Measurements from ENCODE around the gene PAFAH1B2. TPM values are rescaled to one million over a fixed set of nuclear protein-coding genes. Genes with fewer than 3 reads are reported as not detected.

Gene PAFAH1B2
- total RNA-seq, 1 donor from 2014 or later = 78.2 TPM

DNA sequence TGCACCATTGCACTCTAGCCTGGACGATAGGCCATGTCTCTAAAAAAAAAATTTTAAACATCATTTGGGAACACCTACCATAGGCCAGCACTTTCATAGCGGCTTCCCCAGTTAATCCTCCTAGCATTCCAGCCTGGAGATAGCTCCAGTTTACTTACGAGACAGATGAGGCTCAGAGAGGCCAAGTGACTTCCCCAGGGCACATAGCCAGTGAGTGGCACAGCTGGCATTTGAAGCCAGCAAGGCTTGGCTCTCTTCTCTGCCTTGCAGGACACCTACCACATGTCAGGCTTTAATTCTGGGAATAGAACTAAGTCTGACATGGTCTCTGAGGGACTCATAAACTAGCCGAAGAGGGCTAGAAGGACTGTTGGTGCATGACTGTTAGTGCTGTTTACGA lies 50.2 kb downstream of the PAFAH1B2 start:
- intact Hi-C loops (cut with DNase I) = no loop called here
- ATAC-seq = no peak
- peaks cover 18% of the 10 kb centered on the region for H3K4me1 ChIP-seq
- TF ChIP-seq, protein P1, sequence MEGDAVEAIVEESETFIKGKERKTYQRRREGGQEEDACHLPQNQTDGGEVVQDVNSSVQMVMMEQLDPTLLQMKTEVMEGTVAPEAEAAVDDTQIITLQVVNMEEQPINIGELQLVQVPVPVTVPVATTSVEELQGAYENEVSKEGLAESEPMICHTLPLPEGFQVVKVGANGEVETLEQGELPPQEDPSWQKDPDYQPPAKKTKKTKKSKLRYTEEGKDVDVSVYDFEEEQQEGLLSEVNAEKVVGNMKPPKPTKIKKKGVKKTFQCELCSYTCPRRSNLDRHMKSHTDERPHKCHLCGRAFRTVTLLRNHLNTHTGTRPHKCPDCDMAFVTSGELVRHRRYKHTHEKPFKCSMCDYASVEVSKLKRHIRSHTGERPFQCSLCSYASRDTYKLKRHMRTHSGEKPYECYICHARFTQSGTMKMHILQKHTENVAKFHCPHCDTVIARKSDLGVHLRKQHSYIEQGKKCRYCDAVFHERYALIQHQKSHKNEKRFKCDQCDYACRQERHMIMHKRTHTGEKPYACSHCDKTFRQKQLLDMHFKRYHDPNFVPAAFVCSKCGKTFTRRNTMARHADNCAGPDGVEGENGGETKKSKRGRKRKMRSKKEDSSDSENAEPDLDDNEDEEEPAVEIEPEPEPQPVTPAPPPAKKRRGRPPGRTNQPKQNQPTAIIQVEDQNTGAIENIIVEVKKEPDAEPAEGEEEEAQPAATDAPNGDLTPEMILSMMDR (IDR thresholded peaks at IDR 0.05) = no peak
- H3K27me3 ChIP-seq (ENCODE audit: low read depth) = no peaks in the 10 kb centered on the region
- no peaks in the 10 kb centered on the region for H3K9me3 ChIP-seq
- peak; percentile 9 for DNase-seq
- no peak overlapping the region for H3K4me3 ChIP-seq
- H3K36me3 ChIP-seq = peaks cover 74% of the 10 kb centered on the region
- H3K27ac ChIP-seq = no peak overlapping the region

DNA sequence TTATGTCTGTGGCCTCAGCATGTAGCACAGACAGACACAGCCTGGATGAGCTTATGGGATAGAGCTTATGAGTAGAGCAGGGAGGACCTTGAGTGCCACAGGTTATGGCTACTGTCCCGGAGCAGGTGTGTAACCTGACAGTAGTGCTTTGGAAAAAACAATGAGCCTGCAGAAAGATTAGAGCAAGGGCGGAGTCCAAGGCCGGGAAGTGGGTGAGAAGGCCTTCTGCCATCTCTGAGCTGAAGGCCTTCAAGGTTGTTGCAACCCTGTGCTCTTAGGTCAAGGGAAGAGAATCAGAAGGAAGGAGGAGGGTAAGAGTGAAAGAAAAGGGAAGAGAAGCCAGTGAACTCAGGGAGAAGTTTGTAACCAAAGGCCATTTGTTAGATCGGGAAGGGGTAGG lies 51.2 kb downstream of the PAFAH1B2 start:
- no peaks in the 10 kb centered on the region for H3K27me3 ChIP-seq (ENCODE audit: low read depth)
- TF ChIP-seq, protein P1 (IDR thresholded peaks at IDR 0.05) = no peak
- no peak overlapping the region for H3K4me3 ChIP-seq
- intact Hi-C loops (cut with DNase I) = no loop called here
- ATAC-seq = no peak
- DNase-seq = peak; percentile 43
- H3K27ac ChIP-seq = no peak overlapping the region
- no peaks in the 10 kb centered on the region for H3K9me3 ChIP-seq
- peaks cover 13% of the 10 kb centered on the region for H3K4me1 ChIP-seq
- H3K36me3 ChIP-seq = peaks cover 64% of the 10 kb centered on the region

DNA sequence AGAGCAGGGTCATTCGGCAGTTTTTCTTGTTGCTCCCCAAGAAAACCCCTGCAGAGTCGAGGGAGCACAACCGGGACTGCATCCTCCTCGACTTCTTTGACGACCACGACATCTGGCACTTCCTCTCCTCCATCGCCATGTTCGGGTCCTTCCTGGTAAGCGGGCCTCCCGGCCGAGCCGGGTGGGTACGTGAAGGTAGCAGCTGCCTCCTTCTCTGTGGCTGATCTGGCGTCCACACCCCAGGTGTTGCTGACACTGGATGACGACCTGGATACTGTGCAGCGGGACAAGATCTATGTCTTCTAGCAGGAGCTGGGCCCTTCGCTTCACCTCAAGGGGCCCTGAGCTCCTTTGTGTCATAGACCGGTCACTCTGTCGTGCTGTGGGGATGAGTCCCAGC lies 51.7 kb downstream of the PAFAH1B2 start:
- Histone ChIP-seq H3K4me1 (peaks cover 13% of the 10 kb centered on the region), H3K36me3 (peaks cover 60% of the 10 kb centered on the region), H3K9me3 (no peaks in the 10 kb centered on the region), H3K27me3 (ENCODE audit: low read depth) (no peaks in the 10 kb centered on the region), H3K27ac (no peak overlapping the region), H3K4me3 (no peak overlapping the region)
- intact Hi-C loops (cut with DNase I) = no loop called here
- peak; percentile 43 for DNase-seq
- TF ChIP-seq, protein P1 (IDR thresholded peaks at IDR 0.05) = no peak
- ATAC-seq = no peak

DNA sequence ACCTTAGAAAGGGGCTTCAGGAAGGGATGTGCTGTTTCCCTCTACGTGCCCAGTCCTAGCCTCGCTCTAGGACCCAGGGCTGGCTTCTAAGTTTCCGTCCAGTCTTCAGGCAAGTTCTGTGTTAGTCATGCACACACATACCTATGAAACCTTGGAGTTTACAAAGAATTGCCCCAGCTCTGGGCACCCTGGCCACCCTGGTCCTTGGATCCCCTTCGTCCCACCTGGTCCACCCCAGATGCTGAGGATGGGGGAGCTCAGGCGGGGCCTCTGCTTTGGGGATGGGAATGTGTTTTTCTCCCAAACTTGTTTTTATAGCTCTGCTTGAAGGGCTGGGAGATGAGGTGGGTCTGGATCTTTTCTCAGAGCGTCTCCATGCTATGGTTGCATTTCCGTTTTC lies 52.9 kb downstream of the PAFAH1B2 start:
- DNase-seq = peak; percentile 16
- Histone ChIP-seq H3K36me3 (peaks cover 53% of the 10 kb centered on the region), H3K4me1 (peaks cover 24% of the 10 kb centered on the region), H3K9me3 (no peaks in the 10 kb centered on the region), H3K27me3 (ENCODE audit: low read depth) (no peaks in the 10 kb centered on the region), H3K4me3 (no peak overlapping the region), H3K27ac (no peak overlapping the region)
- intact Hi-C loops (cut with DNase I) = no loop called here
- ATAC-seq = no peak
- TF ChIP-seq, protein P1 (IDR thresholded peaks at IDR 0.05) = no peak

DNA sequence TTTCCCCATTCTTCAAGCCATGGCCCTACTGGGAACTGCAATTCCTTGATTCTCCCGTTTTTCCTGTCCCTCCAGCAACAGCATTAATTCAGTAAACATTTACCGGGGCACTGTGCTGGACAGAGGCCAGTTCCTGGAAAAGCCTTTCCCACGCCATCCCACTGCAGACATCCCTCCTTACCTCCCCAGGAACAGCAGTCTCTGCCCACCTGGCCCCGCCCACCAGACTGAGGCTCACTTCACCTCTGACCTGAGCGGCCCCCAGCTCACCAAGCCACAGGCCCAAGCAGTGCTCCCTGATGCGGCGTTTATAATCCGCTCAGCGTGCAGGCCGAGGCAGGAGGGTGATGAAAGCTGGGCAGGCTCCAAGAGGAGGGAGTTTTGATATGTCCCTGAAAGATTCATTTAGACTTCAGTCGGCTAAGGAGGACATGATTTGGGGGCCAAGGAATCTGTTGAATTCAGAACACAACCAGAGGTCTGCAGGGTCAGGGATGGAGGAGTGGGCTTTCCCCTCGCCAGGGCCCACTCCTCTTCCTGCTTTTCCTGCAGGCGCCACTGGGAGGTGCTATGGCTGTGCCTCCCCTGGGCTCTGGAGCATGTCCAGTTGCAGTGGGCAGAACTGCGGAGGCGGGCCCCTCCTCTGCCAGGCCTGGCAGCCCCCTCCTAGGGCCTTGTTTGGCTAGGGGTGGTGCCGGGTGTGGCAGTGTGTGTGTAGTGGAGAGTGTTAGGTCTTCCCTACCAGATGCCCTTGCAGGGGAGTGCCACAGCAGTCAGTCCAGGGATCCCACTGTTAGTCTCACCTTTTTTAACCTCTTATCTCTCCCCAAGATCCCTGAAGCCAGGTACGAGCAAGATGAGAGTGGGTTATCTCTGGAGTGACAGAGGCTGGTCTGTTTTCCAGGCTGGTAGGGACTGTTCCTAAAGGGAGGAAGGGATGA lies 53.7 kb downstream of the PAFAH1B2 start:
- intact Hi-C loops (cut with DNase I) = no loop called here
- Histone ChIP-seq H3K27me3 (ENCODE audit: low read depth) (no peaks in the 10 kb centered on the region), H3K9me3 (no peaks in the 10 kb centered on the region), H3K36me3 (peaks cover 50% of the 10 kb centered on the region), H3K27ac (peak overlapping the region; percentile 77), H3K4me3 (no peak overlapping the region), H3K4me1 (peaks cover 24% of the 10 kb centered on the region)
- ATAC-seq (peak; percentile 2 to 9), DNase-seq (peak; percentile 47)
- TF ChIP-seq, protein P1 (IDR thresholded peaks at IDR 0.05) = peak; percentile 39
